OCI-LY1 (cell line): ENCODE data around the gene SNED1.

Experiments
- H2AFZ ChIP-seq: fragments of 200-600 bp; sonication (generic), shearing (Covaris generic); 2 replicates; pipeline ENCODE4 v1.6.0; 2014; ENCODE audit warnings: antibody characterized with exemption, mild to moderate bottlenecking, low read length
- H3F3A ChIP-seq: fragments of 200-600 bp; sonication (generic), shearing (Covaris generic); 2 replicates; pipeline ENCODE4 v1.6.0; 2014; ENCODE audit warnings: mild to moderate bottlenecking, antibody characterized with exemption, low read length, moderate library complexity; ENCODE audit not compliant: insufficient read depth
- H3K27ac ChIP-seq: fragments of 200-600 bp; sonication (generic); 2 replicates; pipeline ENCODE4 v1.5.1; 2014; ENCODE audit warnings: low read length, mixed run types, mild to moderate bottlenecking, low read depth; ENCODE audit not compliant: poor library complexity, severe bottlenecking
- H3K27me3 ChIP-seq: fragments of 200-600 bp; sonication (generic); 2 replicates; pipeline ENCODE4 v1.6.0; 2014; ENCODE audit warnings: antibody characterized with exemption, mild to moderate bottlenecking, low read length, moderate library complexity; ENCODE audit not compliant: insufficient read depth
- H3K36me3 ChIP-seq: fragments of 200-600 bp; sonication (generic); 2 replicates; pipeline ENCODE4 v1.6.1; 2014; ENCODE audit warnings: mild to moderate bottlenecking, antibody characterized with exemption, low read length, moderate library complexity, mixed read lengths; ENCODE audit not compliant: insufficient read depth
- H3K4me1 ChIP-seq: fragments of 200-600 bp; sonication (generic); 2 replicates; pipeline ENCODE4 v1.5.1; 2014; ENCODE audit warnings: mild to moderate bottlenecking, low read length, moderate library complexity; ENCODE audit not compliant: insufficient read depth, severe bottlenecking
- H3K4me2 ChIP-seq: fragments of 200-600 bp; sonication (generic), shearing (Covaris generic); 2 replicates; pipeline ENCODE4 v1.6.1; 2014; ENCODE audit warnings: low read length
- H3K4me3 ChIP-seq: fragments of 200-600 bp; sonication (generic); 2 replicates; pipeline ENCODE4 v1.5.1; 2014; ENCODE audit warnings: low read length, low read depth, mild to moderate bottlenecking, mixed read lengths; ENCODE audit not compliant: poor library complexity, severe bottlenecking
- H3K79me2 ChIP-seq: fragments of 200-600 bp; shearing (Covaris generic); 2 replicates; pipeline ENCODE4 v1.6.1; 2016; ENCODE audit warnings: mixed run types, low read length, mixed read lengths; ENCODE audit not compliant: insufficient read depth
- H3K9ac ChIP-seq: fragments of 200-600 bp; sonication (generic), shearing (Covaris generic); 2 replicates; pipeline ENCODE4 v1.6.1; 2014; ENCODE audit warnings: mild to moderate bottlenecking, low read length, mixed read lengths
- H3K9me2 ChIP-seq: fragments of 200-600 bp; sonication (generic), shearing (Covaris generic); 2 replicates; pipeline ENCODE4 v1.6.1; 2014; ENCODE audit warnings: low read depth, mild to moderate bottlenecking, low read length, mixed read lengths
- H3K9me3 ChIP-seq: fragments of 200-600 bp; shearing (Covaris generic); 2 replicates; pipeline ENCODE4 v1.6.1; 2014; ENCODE audit warnings: low read length, mixed read lengths
- H4K20me1 ChIP-seq: fragments of 200-600 bp; sonication (generic), shearing (Covaris generic); 2 replicates; pipeline ENCODE4 v1.6.0; 2016; ENCODE audit warnings: mild to moderate bottlenecking, low read length; ENCODE audit not compliant: insufficient read depth
- CTCF ChIP-seq: fragments of 200-600 bp; sonication (generic), shearing (Covaris generic); IDR thresholded peaks from 2 replicates; pipeline ENCODE4 v1.5.1; 2017; ENCODE audit warnings: mild to moderate bottlenecking, antibody characterized with exemption, low read length, moderate library complexity, mixed read lengths
- EZH2 ChIP-seq: fragments of 200-600 bp; sonication (generic), shearing (Covaris generic); IDR thresholded peaks from 2 replicates; pipeline ENCODE4 v1.8.0; 2017; ENCODE audit warnings: borderline replicate concordance, mixed run types, mild to moderate bottlenecking, antibody characterized with exemption, low read length, moderate library complexity, mixed read lengths

The SNED1 gene

DNA sequence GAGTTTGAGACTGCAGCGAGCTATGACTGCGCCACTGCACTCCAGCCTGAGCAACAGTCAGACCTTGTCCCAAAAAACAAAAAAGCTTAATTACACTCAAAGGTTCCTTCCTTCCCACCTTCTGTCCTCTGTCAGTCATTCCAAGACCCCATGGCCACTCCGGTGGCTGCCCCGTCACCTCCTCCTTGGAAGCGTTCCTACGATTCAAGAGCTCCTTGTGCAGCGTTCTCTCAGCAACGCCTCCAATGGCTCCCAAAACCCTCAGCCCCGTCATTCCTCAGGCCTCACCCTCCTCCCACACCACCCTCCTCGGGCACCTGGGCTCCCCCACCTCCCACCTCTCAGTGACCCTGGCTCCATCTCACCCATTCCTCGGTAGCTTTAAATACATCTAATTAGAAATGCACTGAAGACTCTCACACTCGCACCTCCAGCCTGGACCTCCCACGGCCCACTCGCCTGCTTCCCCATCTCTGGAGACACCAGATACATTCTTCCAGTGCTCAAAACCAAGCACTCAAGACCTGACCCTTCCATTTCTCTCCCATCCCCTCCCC, 142.9 kb downstream of the SNED1 start:
- H4K20me1 ChIP-seq, result no peaks in the 10 kb centered on the region
- H3K9me3 ChIP-seq, result no peaks in the 10 kb centered on the region
- TF ChIP-seq CTCF, result no peak
- TF ChIP-seq EZH2, result no peak
- no peak overlapping the region for H3K9ac ChIP-seq
- no peaks in the 10 kb centered on the region for H3K9me2 ChIP-seq
- no peaks in the 10 kb centered on the region for H3K27me3 ChIP-seq
- H3K27ac ChIP-seq, result no peak overlapping the region
- no peak overlapping the region for H3K4me3 ChIP-seq
- H3K79me2 ChIP-seq, result no peaks in the 10 kb centered on the region
- H3K4me1 ChIP-seq, result peaks cover 5% of the 10 kb centered on the region
- H3K36me3 ChIP-seq, result peaks cover 58% of the 10 kb centered on the region
- no peak overlapping the region for H3K4me2 ChIP-seq
- H2AFZ ChIP-seq, result no peak overlapping the region
- H3F3A ChIP-seq, result no peaks in the 10 kb centered on the region

- no peaks in the 10 kb centered on the region for H3K9me2 ChIP-seq
- TF ChIP-seq CTCF (no peak), EZH2 (no peak)
- H3K79me2 ChIP-seq, result peaks cover 6% of the 10 kb centered on the region; the same call in 1 of the 2 replicates
Observed at GRCh38 chr2:241142063-241142462, 143.6 kb downstream of the SNED1 start.

GRCh38 chr2:241142593-241142992, 144.2 kb downstream of the SNED1 start:
- Histone ChIP-seq H3K27ac (no peak overlapping the region), H3K9ac (no peak overlapping the region), H3K27me3 (no peaks in the 10 kb centered on the region), H3K4me2 (no peak overlapping the region), H3K4me3 (no peak overlapping the region), H3K4me1 (peaks cover 16% of the 10 kb centered on the region), H4K20me1 (no peaks in the 10 kb centered on the region), H3K9me3 (no peaks in the 10 kb centered on the region), H3K79me2 (peaks cover 10% of the 10 kb centered on the region; the same call in 1 of the 2 replicates), H3F3A (no peaks in the 10 kb centered on the region), H2AFZ (no peak overlapping the region), H3K9me2 (no peaks in the 10 kb centered on the region), H3K36me3 (peaks cover 49% of the 10 kb centered on the region)
- TF ChIP-seq EZH2, result no peak
- no peak for TF ChIP-seq CTCF

More at GRCh38 chr2:241142063-241142462, 143.6 kb downstream of the SNED1 start:
- no peaks in the 10 kb centered on the region for H3F3A ChIP-seq
- H3K4me2 ChIP-seq, result no peak overlapping the region
- H2AFZ ChIP-seq, result no peak overlapping the region
- peaks cover 12% of the 10 kb centered on the region for H3K4me1 ChIP-seq
- H3K27me3 ChIP-seq, result no peaks in the 10 kb centered on the region
- no peaks in the 10 kb centered on the region for H3K9me3 ChIP-seq
- no peak overlapping the region for H3K4me3 ChIP-seq
- H3K36me3 ChIP-seq, result peaks cover 50% of the 10 kb centered on the region
- no peak overlapping the region for H3K9ac ChIP-seq
- no peaks in the 10 kb centered on the region for H4K20me1 ChIP-seq
- H3K27ac ChIP-seq, result no peak overlapping the region
